Ectodermal cell (in vitro differentiated cells): ENCODE results near the gene UQCC2.

Experiments
- H3K27ac ChIP-seq: 2 replicates; pipeline ENCODE4 v1.7.0; 2013; ENCODE audit warnings: mild to moderate bottlenecking, low read depth, low read length; ENCODE audit not compliant: insufficient read depth, poor library complexity, severe bottlenecking
- H3K27me3 ChIP-seq: 2 replicates; pipeline ENCODE4 v1.7.0; 2013; ENCODE audit warnings: mild to moderate bottlenecking, low read length; ENCODE audit not compliant: insufficient read depth, control insufficient read depth, poor library complexity, severe bottlenecking
- H3K36me3 ChIP-seq: one replicate; pipeline ENCODE4 v1.7.0; 2013; ENCODE audit warnings: low read length; ENCODE audit not compliant: control insufficient read depth, insufficient read depth
- H3K4me1 ChIP-seq: one replicate; pipeline ENCODE4 v1.7.0; 2013; ENCODE audit warnings: low read length; ENCODE audit not compliant: control insufficient read depth, insufficient read depth
- H3K4me3 ChIP-seq: 2 replicates; pipeline ENCODE4 v1.7.0; 2013; ENCODE audit warnings: low read depth, low read length, control low read depth; ENCODE audit not compliant: insufficient read depth
- H3K9me3 ChIP-seq: 2 replicates; pipeline ENCODE4 v1.7.0; 2013; ENCODE audit warnings: mild to moderate bottlenecking, low read length, moderate library complexity; ENCODE audit not compliant: control insufficient read depth
- WGBS, 2 experiments: methylation state at CpG; one replicate each; pipeline ENCODE4 v1.1.7; 2013; ENCODE audit warnings: missing lambda C conversion rate in 2 of 2; 5-methylcytosine and 5-hydroxymethylcytosine counted together

The UQCC2 gene

GRCh38 chr6:33744001-33744848, 32.7 kb upstream of the UQCC2 start:
- Histone ChIP-seq H3K4me3 (no peak overlapping the region), H3K9me3 (no peaks in the 10 kb centered on the region), H3K36me3 (no peaks in the 10 kb centered on the region), H3K4me1 (peaks cover 49% of the 10 kb centered on the region), H3K27me3 (no peaks in the 10 kb centered on the region), H3K27ac (no peak overlapping the region)
- 47 to 51% methylated on average over 10 of the region's 11 CpGs for WGBS, 2 experiments

GRCh38 chr6:33742837-33743236, 31.3 kb upstream of the UQCC2 start:
- no peak overlapping the region for H3K4me3 ChIP-seq
- H3K4me1 ChIP-seq, result peaks cover 39% of the 10 kb centered on the region
- no peaks in the 10 kb centered on the region for H3K27me3 ChIP-seq
- no peaks in the 10 kb centered on the region for H3K9me3 ChIP-seq
- no peak overlapping the region for H3K27ac ChIP-seq
- 56 to 60% methylated on average over 7 of the region's 7 CpGs for WGBS, 2 experiments
- H3K36me3 ChIP-seq, result no peaks in the 10 kb centered on the region

GRCh38 chr6:33742092-33742491, 30.6 kb upstream of the UQCC2 start:
- WGBS, 2 experiments, result 87 to 88% methylated on average over 9 of the region's 9 CpGs
- no peak overlapping the region for H3K4me3 ChIP-seq

GRCh38 chr6:33740794-33741193, 29.3 kb upstream of the UQCC2 start:
- H3K27ac ChIP-seq, result no peak overlapping the region
- peaks cover 20% of the 10 kb centered on the region for H3K4me1 ChIP-seq
- H3K9me3 ChIP-seq, result no peaks in the 10 kb centered on the region
- no peaks in the 10 kb centered on the region for H3K36me3 ChIP-seq
- 93 to 95% methylated on average over 5 of the region's 5 CpGs for WGBS, 2 experiments
- no peak overlapping the region for H3K4me3 ChIP-seq
- no peaks in the 10 kb centered on the region for H3K27me3 ChIP-seq

More at GRCh38 chr6:33742092-33742491, 30.6 kb upstream of the UQCC2 start:
- Histone ChIP-seq H3K4me1 (peaks cover 32% of the 10 kb centered on the region), H3K27me3 (no peaks in the 10 kb centered on the region), H3K36me3 (no peaks in the 10 kb centered on the region), H3K27ac (no peak overlapping the region), H3K9me3 (no peaks in the 10 kb centered on the region)

DNA sequence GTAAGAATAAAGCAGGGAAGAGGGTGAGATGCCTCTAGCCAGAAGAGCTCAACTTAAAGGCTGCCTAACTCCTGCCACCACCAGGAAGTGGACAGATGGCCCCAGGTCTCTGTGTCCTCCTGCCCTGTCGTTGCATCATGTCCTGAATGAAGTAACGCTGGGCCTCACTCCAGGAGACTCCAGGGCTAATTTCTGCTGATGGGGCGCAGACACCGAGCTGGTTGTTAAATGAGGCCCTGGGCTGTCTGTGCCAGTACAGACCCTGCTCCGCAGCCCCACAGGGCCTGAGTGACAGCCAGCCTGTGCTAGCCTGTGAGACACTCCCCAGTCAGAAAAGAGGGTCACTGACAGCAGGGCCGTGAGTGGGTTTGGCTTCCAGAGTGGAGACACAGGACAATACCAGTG, 28.7 kb upstream of the UQCC2 start:
- WGBS, 2 experiments, result 92 to 93% methylated on average over 6 of the region's 6 CpGs

DNA sequence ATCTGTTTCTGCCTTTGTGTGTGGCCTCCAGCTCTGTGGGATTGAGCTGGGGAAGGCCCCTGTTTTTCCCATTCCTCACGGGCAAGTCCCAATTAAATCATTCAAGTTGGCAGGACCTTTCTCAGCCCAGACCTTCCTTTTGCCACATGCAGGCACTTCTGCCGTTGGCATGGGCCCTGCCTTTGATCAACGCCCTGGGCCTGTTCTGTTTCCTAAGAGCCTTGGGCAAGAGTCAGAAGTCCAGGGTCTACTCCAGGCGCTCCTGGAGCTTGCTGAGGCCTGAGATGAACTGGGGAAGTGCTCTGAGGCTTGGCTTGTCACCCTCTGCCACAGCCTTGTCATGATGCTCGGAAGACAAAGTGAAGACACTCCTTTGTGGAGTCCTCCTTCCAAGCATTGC, 28.1 kb upstream of the UQCC2 start:
- Histone ChIP-seq H3K27ac (no peak overlapping the region), H3K9me3 (no peaks in the 10 kb centered on the region), H3K27me3 (no peaks in the 10 kb centered on the region), H3K4me1 (peaks cover 7% of the 10 kb centered on the region), H3K36me3 (no peaks in the 10 kb centered on the region), H3K4me3 (no peak overlapping the region)
- 91 to 92% methylated on average over 5 of the region's 5 CpGs for whole genome bisulfite sequencing, 2 experiments

More for the DNA sequence above, 28.7 kb upstream of the UQCC2 start:
- Histone ChIP-seq H3K27me3 (no peaks in the 10 kb centered on the region), H3K9me3 (no peaks in the 10 kb centered on the region), H3K27ac (no peak overlapping the region), H3K4me3 (no peak overlapping the region), H3K36me3 (no peaks in the 10 kb centered on the region), H3K4me1 (peaks cover 14% of the 10 kb centered on the region)

DNA sequence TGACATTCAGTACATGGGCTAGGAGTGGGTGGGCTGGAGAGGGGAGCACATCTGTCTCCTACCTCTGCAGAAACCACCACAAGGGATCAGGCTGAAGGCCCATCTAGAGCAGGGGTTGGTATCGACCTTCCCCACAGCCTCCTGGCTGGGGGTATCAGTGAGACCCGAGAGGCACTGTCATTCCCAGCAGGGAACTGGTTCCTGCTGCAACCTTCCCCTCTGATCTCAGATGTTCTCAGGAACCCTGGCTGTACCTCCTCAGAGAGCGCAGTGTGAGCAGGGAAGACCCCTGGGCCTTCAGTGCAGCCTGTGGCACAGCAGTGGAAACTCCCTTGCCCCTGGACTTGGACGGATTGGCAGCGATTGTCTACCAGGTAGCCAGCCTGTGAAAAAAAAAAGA, 27.4 kb upstream of the UQCC2 start:
- WGBS, 2 experiments, result 86% methylated on average over 5 of the region's 5 CpGs
- Histone ChIP-seq H3K27me3 (no peaks in the 10 kb centered on the region), H3K27ac (no peak overlapping the region), H3K36me3 (no peaks in the 10 kb centered on the region), H3K9me3 (no peaks in the 10 kb centered on the region), H3K4me3 (no peak overlapping the region), H3K4me1 (peaks cover 3% of the 10 kb centered on the region)

DNA sequence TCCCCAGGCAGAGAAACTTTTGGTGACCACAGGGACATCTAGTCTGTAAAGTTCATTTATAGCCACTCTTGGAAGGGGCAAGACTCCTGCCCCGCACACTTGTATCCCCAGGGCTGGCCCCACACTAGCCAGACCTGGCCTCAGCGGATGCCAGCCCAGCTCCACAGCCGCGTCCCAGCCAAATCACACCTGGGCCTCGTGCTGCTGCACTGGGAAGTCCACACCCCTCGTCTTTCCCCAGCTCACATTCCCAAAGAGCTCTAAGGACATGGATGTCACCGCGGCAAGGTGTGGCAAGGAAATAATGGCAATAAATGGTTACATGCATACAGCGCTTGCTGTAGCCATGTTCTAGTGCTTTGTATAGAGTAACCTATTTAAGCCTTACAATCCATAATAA, 26.7 kb upstream of the UQCC2 start:
- Histone ChIP-seq H3K4me3 (no peak overlapping the region), H3K27me3 (no peaks in the 10 kb centered on the region), H3K4me1 (peaks cover 3% of the 10 kb centered on the region), H3K27ac (no peak overlapping the region), H3K9me3 (no peaks in the 10 kb centered on the region), H3K36me3 (no peaks in the 10 kb centered on the region)
- 91 to 94% methylated on average over 9 of the region's 9 CpGs for whole genome bisulfite sequencing, 2 experiments

DNA sequence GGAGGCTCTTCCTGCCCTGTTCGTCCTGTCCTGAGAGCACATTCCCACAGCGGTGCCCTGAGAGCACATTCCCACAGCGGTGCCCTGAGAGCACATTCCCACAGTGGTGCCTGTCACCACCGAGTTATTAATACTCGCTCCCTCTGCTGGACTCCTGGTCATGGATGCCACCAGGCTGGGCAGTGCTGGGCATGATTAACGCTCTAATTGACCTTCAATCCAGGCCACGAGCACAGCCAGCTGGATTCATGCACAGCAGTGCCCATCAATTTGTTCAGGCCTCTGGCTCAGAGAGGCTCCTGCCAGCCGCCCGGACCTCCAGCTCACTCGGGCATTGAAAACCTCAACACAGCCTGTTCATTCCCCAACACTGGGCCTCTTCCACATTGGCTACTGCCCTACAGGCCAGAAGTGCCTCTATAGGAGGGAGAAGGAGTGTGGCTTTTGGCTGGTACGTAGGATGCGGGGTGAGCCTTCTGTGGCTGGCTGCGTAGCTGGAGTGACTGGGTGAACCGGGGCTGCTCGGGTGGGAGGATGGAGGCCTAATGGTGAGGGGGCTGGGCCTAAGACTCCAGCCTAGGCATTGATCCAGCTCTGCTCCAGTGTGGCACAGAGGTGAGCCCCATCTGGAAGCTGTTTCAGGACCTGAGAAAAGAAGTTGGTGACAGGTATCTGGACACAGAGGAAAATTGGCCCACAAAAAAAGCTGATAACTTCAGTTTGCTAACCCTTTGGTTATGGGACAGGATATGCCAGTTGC, 25.9 kb upstream of the UQCC2 start:
- H3K27me3 ChIP-seq, result no peaks in the 10 kb centered on the region
- H3K36me3 ChIP-seq, result no peaks in the 10 kb centered on the region
- H3K4me3 ChIP-seq, result no peak overlapping the region
- no peaks in the 10 kb centered on the region for H3K9me3 ChIP-seq
- H3K27ac ChIP-seq, result no peak overlapping the region
- H3K4me1 ChIP-seq, result no peaks in the 10 kb centered on the region
- WGBS, 2 experiments, result 93 to 95% methylated on average over 15 of the region's 15 CpGs

- Histone ChIP-seq H3K4me3 (no peak overlapping the region), H3K9me3 (no peaks in the 10 kb centered on the region), H3K4me1 (no peaks in the 10 kb centered on the region), H3K27ac (no peak overlapping the region), H3K36me3 (no peaks in the 10 kb centered on the region), H3K27me3 (no peaks in the 10 kb centered on the region)
- WGBS, 2 experiments, result 83 to 84% methylated on average over 18 of the region's 18 CpGs
Measured at GRCh38 chr6:33735216-33735615, 23.7 kb upstream of the UQCC2 start.
